AG04449 (cell line): ENCODE measurements around the gene GJD4.

Experiments
- CTCF ChIA-PET: fragments of 350-600 bp; formaldehyde crosslinking; extraction: SDS; loops from one replicate; lab custom pipeline; 2021; ENCODE audit warnings: antibody characterized with exemption; lab: Yijun Ruan, JAX
- POLR2A ChIA-PET: fragments of 400-600, 350-600 bp; formaldehyde crosslinking; extraction: SDS; loops from one replicate; lab custom pipeline; 2020; ENCODE audit warnings: antibody characterized with exemption, inconsistent platforms; lab: Yijun Ruan, JAX
- DNase-seq: peaks from one replicate; pipeline ENCODE4 v3.0.0-alpha.2; 2010; ENCODE audit warnings: low read depth, low spot score
- H3K4me3 ChIP-seq: 2 replicates; pipeline ENCODE4 v1.5.1; 2011; ENCODE audit warnings: low read depth, mild to moderate bottlenecking, control low read depth, low read length
- TF ChIP-seq, protein P1 (sequence below): IDR thresholded peaks from one replicate; pipeline ENCODE4 v1.5.1; 2011; ENCODE audit warnings: mild to moderate bottlenecking, moderate library complexity, low read length, control low read depth, inconsistent platforms; ENCODE audit not compliant: insufficient read depth; ENCODE audit errors: missing control alignments

The GJD4 gene, protein sequence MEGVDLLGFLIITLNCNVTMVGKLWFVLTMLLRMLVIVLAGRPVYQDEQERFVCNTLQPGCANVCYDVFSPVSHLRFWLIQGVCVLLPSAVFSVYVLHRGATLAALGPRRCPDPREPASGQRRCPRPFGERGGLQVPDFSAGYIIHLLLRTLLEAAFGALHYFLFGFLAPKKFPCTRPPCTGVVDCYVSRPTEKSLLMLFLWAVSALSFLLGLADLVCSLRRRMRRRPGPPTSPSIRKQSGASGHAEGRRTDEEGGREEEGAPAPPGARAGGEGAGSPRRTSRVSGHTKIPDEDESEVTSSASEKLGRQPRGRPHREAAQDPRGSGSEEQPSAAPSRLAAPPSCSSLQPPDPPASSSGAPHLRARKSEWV

DNA sequence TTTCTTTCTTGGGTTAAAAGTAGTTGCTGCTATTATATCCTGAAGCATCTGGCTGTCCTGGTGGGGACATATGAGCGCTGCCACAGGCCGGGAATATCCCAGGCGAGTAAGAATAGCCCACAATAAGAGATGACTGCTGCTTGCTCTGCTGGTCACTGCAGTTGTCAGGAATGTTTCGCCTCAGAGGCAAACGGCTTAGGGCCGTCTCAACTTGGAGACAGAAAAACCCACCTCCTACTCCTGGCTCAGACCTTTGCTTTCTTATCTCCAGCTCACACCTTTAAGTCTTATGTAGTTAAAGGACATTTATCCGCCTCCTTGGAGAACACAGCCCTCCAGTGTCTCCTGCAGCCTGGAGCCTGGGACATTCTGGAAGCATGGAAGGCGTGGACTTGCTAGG is at the start of gene GJD4:
Gene GJD4 (plus strand): TSS at position 151 of the 400 bp plus-strand sequence. CDS start 227 bp downstream, at position 378.
- ChIA-PET POLR2A (no interaction called here), CTCF (no interaction called here)
- no peak for DNase-seq
- H3K4me3 ChIP-seq, result no peak within 1 kb of the TSS
- TF ChIP-seq, protein P1, sequence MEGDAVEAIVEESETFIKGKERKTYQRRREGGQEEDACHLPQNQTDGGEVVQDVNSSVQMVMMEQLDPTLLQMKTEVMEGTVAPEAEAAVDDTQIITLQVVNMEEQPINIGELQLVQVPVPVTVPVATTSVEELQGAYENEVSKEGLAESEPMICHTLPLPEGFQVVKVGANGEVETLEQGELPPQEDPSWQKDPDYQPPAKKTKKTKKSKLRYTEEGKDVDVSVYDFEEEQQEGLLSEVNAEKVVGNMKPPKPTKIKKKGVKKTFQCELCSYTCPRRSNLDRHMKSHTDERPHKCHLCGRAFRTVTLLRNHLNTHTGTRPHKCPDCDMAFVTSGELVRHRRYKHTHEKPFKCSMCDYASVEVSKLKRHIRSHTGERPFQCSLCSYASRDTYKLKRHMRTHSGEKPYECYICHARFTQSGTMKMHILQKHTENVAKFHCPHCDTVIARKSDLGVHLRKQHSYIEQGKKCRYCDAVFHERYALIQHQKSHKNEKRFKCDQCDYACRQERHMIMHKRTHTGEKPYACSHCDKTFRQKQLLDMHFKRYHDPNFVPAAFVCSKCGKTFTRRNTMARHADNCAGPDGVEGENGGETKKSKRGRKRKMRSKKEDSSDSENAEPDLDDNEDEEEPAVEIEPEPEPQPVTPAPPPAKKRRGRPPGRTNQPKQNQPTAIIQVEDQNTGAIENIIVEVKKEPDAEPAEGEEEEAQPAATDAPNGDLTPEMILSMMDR, result no peak

DNA sequence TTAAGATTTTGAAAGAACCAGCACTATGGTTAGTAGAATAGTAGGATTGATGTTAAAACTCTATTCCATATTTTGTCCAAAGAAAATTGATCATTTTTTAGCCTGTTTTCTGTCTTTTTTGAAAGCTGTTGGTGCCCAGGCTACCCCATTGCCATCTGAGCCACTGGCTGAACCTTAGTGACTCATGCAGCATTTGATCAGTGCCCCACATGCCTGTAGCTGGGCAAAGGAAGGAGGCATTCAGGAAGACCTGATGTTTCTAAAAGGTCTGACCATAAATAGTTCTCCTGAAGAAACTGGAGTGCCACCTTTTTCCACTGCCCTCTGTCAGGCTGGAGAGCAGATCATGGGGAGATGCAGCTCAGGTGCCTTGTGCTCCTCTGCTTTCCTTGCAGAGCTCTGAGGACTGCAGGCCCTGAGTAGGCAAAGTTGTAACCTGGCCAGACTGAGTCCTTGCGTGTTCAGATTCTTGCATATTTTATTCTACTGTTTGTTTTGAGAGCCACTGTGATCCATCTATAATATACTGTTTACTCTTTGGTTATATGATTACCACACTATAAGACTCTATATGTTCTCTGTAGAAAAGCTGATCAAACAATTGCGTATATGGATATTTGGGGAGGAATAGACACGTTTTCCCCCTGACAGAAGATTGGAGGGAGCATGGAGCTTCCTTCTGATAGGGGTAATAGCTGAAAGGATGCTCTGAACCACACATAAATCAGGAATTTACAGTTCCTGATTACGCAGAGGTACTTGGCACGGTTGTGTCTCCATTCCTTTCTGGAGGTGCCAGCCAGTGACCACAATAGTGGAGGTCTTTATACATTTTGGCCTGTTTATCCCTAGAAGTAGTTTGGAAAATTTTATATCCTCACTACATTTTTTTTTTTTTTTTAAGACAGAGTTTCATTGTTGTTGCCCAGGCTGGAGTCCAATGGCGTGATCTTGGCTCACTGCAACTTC is 48.9 kb upstream of the GJD4 start:
- no peak overlapping the region for H3K4me3 ChIP-seq
- ChIA-PET CTCF (interaction anchor here (0.7 to 3.2 kb wide), 4 partner anchors 9 to 1223 kb away, joined by 3 to 22 read pairs (median 5); no protein-coding TSS in a partner anchor), POLR2A (no interaction called here)
- TF ChIP-seq, protein P1, result no peak
- DNase-seq, result no peak

DNA sequence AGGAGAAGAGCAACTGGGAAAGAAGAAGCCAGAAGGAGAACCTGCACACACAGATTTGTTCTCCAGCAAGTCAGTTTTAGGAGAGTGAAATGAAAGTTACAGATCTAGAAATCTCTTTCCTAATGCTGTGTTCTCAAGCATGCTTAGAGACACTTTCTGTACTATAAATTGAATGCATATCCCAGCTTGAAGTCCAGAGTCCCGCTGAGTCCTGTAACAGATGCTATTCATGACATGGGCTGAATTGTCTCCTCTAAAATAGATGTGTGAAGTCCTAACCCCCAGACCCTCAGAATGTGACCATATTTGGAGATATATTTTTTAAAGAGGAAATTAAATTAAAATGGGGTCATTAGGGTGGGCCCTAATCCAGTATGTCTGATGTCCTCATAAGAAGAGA is 46.9 kb upstream of the GJD4 start:
- no peak overlapping the region for H3K4me3 ChIP-seq
- ChIA-PET CTCF (no interaction called here), POLR2A (no interaction called here)
- no peak for DNase-seq
- TF ChIP-seq, protein P1, result no peak

DNA sequence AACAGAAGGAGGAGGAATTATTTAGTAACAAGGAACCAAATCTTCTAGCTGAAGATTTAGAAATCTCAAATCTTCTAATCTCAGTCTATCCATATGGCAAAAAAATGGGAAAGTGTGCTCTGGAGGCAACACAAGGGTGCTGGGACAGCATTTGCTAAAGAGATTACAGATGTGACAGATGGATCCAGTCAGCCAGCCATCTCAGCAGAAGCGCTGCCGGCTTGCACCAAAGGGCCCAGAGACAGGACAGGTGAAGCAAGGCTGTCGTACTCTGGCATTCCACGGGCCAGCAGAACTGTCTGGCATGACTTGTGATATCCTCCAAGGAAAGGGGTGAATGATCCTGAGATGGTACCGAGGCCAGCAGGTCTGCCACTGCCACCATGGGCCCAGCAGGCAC is 45.7 kb upstream of the GJD4 start:
- POLR2A ChIA-PET, result no interaction called here
- TF ChIP-seq, protein P1, result no peak
- DNase-seq, result no peak
- CTCF ChIA-PET, result interaction anchor here (0.6 kb wide), 1 partner anchor 321 kb away, joined by 3 read pairs; no protein-coding TSS in a partner anchor
- H3K4me3 ChIP-seq, result no peak overlapping the region

DNA sequence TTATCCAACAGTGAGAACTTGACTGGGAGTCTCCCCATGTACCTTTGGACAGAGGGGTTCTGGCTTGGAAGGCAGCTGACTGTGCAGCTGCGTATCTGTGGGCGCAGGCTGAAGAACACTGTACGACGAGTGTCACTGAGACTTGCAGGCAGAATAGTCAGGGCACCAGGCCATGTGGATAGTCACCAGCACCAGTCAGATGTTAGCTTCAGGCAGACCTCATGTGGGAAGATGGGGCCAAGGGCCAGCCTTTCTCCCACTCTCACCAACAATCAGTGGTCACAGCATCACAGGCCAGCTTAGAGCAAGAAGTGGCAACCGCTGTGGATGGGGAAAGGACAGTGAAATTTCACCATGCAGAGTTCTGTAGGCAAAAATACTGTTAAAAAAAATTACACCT is 43.4 kb upstream of the GJD4 start:
- CTCF ChIA-PET, result interaction anchor here (0.7 to 7.8 kb wide), 10 partner anchors 9 to 336 kb away, joined by 3 to 89 read pairs (median 13); no protein-coding TSS in a partner anchor
- DNase-seq, result no peak
- TF ChIP-seq, protein P1, result no peak
- H3K4me3 ChIP-seq, result no peak overlapping the region
- POLR2A ChIA-PET, result no interaction called here
